Neural progenitor cell (in vitro differentiated cells): ENCODE results near the gene TWIST2.

Experiments
- EZH2 ChIP-seq: fragments of 200-600 bp; sonication (generic); IDR thresholded peaks from 2 replicates; pipeline ENCODE4 v1.6.1; 2017; ENCODE audit warnings: antibody characterized with exemption, mild to moderate bottlenecking, moderate library complexity
- EZH2phosphoT487 ChIP-seq: fragments of 200-600 bp; sonication (generic); IDR thresholded peaks from 2 replicates; pipeline ENCODE4 v1.6.1; 2017; ENCODE audit warnings: antibody characterized with exemption
- TF ChIP-seq, protein P1 (sequence below): fragments of 200-600 bp; sonication (generic); IDR thresholded peaks from 2 replicates; pipeline ENCODE4 v1.5.1; 2017; ENCODE audit warnings: antibody characterized with exemption, mild to moderate bottlenecking

DNA sequence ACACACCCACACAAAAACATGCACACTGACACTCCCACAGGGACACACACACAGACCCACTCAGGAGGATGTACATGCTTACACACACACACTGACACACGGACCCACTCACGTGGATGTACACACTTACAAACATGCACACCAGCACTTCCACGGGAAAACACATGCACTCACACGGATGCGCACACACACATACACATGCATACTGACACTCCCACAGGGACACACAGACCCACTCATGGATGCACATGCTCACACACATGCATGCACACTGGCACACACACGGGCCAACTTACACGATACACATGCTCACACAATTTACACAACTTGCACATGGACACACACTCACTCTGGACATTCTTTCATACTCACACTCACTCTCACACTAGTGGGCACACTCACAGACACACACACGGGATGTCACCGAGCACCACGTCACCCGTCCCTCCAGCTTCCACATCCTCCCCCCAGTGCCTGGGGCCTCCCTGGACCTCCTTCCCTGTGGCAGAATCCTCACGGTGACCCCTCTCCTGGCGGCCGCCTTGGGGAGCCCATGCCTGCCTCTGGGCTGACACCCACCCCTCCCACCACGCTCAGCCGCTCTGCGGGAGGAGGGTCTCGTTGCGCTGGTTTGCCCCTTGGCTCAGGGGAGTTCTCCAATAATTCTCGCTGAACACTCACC lies 58.5 kb downstream of the TWIST2 start:
- TF ChIP-seq, protein P1, sequence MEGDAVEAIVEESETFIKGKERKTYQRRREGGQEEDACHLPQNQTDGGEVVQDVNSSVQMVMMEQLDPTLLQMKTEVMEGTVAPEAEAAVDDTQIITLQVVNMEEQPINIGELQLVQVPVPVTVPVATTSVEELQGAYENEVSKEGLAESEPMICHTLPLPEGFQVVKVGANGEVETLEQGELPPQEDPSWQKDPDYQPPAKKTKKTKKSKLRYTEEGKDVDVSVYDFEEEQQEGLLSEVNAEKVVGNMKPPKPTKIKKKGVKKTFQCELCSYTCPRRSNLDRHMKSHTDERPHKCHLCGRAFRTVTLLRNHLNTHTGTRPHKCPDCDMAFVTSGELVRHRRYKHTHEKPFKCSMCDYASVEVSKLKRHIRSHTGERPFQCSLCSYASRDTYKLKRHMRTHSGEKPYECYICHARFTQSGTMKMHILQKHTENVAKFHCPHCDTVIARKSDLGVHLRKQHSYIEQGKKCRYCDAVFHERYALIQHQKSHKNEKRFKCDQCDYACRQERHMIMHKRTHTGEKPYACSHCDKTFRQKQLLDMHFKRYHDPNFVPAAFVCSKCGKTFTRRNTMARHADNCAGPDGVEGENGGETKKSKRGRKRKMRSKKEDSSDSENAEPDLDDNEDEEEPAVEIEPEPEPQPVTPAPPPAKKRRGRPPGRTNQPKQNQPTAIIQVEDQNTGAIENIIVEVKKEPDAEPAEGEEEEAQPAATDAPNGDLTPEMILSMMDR = no peak
- TF ChIP-seq EZH2phosphoT487 (no peak), EZH2 (no peak)
